Mesenchymal stem cell (in vitro differentiated cells and primary cell): ENCODE results near the gene CHIC2.
A peak's percentile ranks its signal among the peaks of the same experiment; 100 is the strongest.

Experiments
- DNase-seq: peaks from one replicate; pipeline ENCODE4 v3.0.0-alpha.2; 2013
- H2AFZ ChIP-seq: one replicate; pipeline ENCODE4 v1.6.1; 2013; ENCODE audit warnings: low read depth, mild to moderate bottlenecking, control low read depth, inconsistent platforms, low read length, moderate library complexity
- H2AK5ac ChIP-seq: 2 replicates; pipeline ENCODE4 v1.6.1; 2013; ENCODE audit warnings: low read length, moderate library complexity, mild to moderate bottlenecking, inconsistent platforms; ENCODE audit not compliant: severe bottlenecking
- H2BK120ac ChIP-seq: one replicate; pipeline ENCODE4 v1.6.1; 2013; ENCODE audit warnings: low read depth, mild to moderate bottlenecking, inconsistent platforms, low read length, moderate library complexity
- H2BK12ac ChIP-seq, 2 experiments: one replicate each; pipeline ENCODE4 v1.6.1; 2013; ENCODE audit warnings: inconsistent platforms in 2 of 2, low read length in 2 of 2, mild to moderate bottlenecking in 2 of 2, moderate library complexity in 2 of 2, control low read depth in 1 of 2
- H2BK15ac ChIP-seq: one replicate; pipeline ENCODE4 v1.6.1; 2013; ENCODE audit warnings: mild to moderate bottlenecking, low read depth, inconsistent platforms; ENCODE audit not compliant: poor library complexity, severe bottlenecking
- H2BK5ac ChIP-seq: 2 replicates; pipeline ENCODE4 v1.6.1; 2013; ENCODE audit warnings: low read depth, mild to moderate bottlenecking, low read length, control low read depth, inconsistent platforms; ENCODE audit not compliant: poor library complexity, severe bottlenecking
- H3K14ac ChIP-seq, 2 experiments: one replicate each; pipeline ENCODE4 v1.6.1; 2013; ENCODE audit warnings: inconsistent platforms in 2 of 2, low read length in 2 of 2, control low read depth in 1 of 2, mild to moderate bottlenecking in 1 of 2, moderate library complexity in 1 of 2
- H3K18ac ChIP-seq, 2 experiments: one replicate each; pipeline ENCODE4 v1.6.1; 2013; ENCODE audit warnings: inconsistent platforms in 2 of 2, low read length in 2 of 2, control low read depth in 1 of 2, low read depth in 1 of 2, mild to moderate bottlenecking in 1 of 2
- H3K23ac ChIP-seq, 2 experiments: one replicate each; pipeline ENCODE4 v1.6.1; 2013; ENCODE audit warnings: inconsistent platforms in 2 of 2, low read length in 2 of 2, mild to moderate bottlenecking in 2 of 2, moderate library complexity in 2 of 2, control low read depth in 1 of 2
- H3K27ac ChIP-seq: 2 replicates; pipeline ENCODE4 v1.5.1; 2013; ENCODE audit warnings: mild to moderate bottlenecking, moderate library complexity, low read length, control low read depth, inconsistent platforms; ENCODE audit not compliant: poor library complexity, severe bottlenecking
- H3K27me3 ChIP-seq, 2 experiments: 2 replicates each; pipeline versions ENCODE4 v1.6.1 to v1.7.0; 2013; ENCODE audit warnings: low read length in 2 of 2, mild to moderate bottlenecking in 2 of 2, moderate library complexity in 2 of 2, control low read depth in 1 of 2, inconsistent platforms in 1 of 2; ENCODE audit not compliant: control insufficient read depth in 1 of 2, insufficient read depth in 1 of 2
- H3K36me3 ChIP-seq, 2 experiments: 2 replicates each; pipeline versions ENCODE4 v1.6.1 to v1.7.0; 2013; ENCODE audit warnings: low read length in 2 of 2, control low read depth in 1 of 2, inconsistent platforms in 1 of 2, low read depth in 1 of 2, mild to moderate bottlenecking in 1 of 2; ENCODE audit not compliant: insufficient read depth in 2 of 2, control insufficient read depth in 1 of 2
- H3K4ac ChIP-seq, 2 experiments: one replicate each; pipeline ENCODE4 v1.6.1; 2013; ENCODE audit warnings: inconsistent platforms in 2 of 2, low read length in 2 of 2, mild to moderate bottlenecking in 2 of 2, moderate library complexity in 2 of 2, control low read depth in 1 of 2, low read depth in 1 of 2
- H3K4me1 ChIP-seq: 2 replicates; pipeline ENCODE4 v1.6.1; 2013; ENCODE audit warnings: low read depth, low read length, control low read depth; ENCODE audit not compliant: control insufficient read depth, insufficient read depth
- H3K4me2 ChIP-seq: 2 replicates; pipeline ENCODE4 v1.6.1; 2013; ENCODE audit warnings: low read length, mild to moderate bottlenecking, inconsistent platforms; ENCODE audit not compliant: poor library complexity, severe bottlenecking
- H3K4me3 ChIP-seq, 2 experiments: 2 replicates each; pipeline versions ENCODE4 v1.5.1 to v1.7.0; 2013; ENCODE audit warnings: low read length in 2 of 2, mild to moderate bottlenecking in 2 of 2, control low read depth in 1 of 2, low read depth in 1 of 2; ENCODE audit not compliant: insufficient read depth in 1 of 2
- H3K79me1 ChIP-seq: replicated peaks from 2 replicates; pipeline ENCODE4 v1.6.1; 2013; ENCODE audit warnings: mild to moderate bottlenecking, control low read depth, low read length, inconsistent platforms; ENCODE audit not compliant: poor library complexity, severe bottlenecking
- H3K9ac ChIP-seq: 2 replicates; pipeline ENCODE4 v1.7.0; 2013; ENCODE audit warnings: mild to moderate bottlenecking, low read length, moderate library complexity
- H3K9me3 ChIP-seq: 2 replicates; pipeline ENCODE4 v1.7.0; 2013; ENCODE audit warnings: mild to moderate bottlenecking, low read length; ENCODE audit not compliant: control insufficient read depth
- H4K8ac ChIP-seq: one replicate; pipeline ENCODE4 v1.6.1; 2013; ENCODE audit warnings: inconsistent platforms, mild to moderate bottlenecking, low read length, moderate library complexity
- H4K91ac ChIP-seq: one replicate; pipeline ENCODE4 v1.6.1; 2013; ENCODE audit warnings: mild to moderate bottlenecking, low read length, inconsistent platforms
- WGBS: methylation state at CpG from one replicate; pipeline ENCODE4 v1.1.7; 2013; ENCODE audit warnings: mixed read lengths; 5-methylcytosine and 5-hydroxymethylcytosine counted together

Gene CHIC2

DNA sequence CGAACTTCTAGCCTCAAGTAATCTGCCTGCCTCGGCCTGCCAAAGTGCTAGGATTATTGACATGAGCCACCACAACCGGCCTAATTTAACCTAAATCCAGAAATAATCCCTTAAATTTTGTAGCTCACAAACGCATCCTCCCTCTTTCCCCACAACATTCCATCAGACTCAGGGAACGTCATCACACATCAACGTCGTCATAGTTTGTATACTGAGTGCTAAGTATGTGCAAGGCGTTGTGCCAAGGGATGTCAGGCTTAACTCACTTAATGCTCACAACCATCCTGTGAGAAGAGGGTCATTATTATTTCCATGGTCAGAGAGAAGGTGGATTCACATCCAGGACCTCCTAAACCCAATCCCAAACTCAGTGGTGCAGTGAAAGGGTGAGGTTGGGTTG, 26.0 kb upstream of the CHIC2 start:
- H3K36me3 ChIP-seq: no peaks in the 10 kb centered on the region
- H3K4me3 ChIP-seq: peak overlapping the region in 1 of 2 experiments; percentile 88
- H3K9ac ChIP-seq: no peak overlapping the region
- H3K4me2 ChIP-seq: no peak overlapping the region
- H2BK15ac ChIP-seq: no peak overlapping the region
- H3K23ac ChIP-seq: no peak overlapping the region
- DNase-seq: no peak
- H4K91ac ChIP-seq: no peak overlapping the region
- H3K14ac ChIP-seq: no peak overlapping the region
- no peak overlapping the region for H2BK5ac ChIP-seq
- peaks cover 14% of the 10 kb centered on the region for H3K4me1 ChIP-seq
- no peak overlapping the region for H2AFZ ChIP-seq
- no peak overlapping the region for H2BK12ac ChIP-seq
- WGBS: 94% methylated on average over 3 of the region's 8 CpGs
- H3K79me1 ChIP-seq: no peaks in the 10 kb centered on the region
- no peaks in the 10 kb centered on the region for H3K9me3 ChIP-seq
- no peak overlapping the region for H3K18ac ChIP-seq
- no peak overlapping the region for H3K4ac ChIP-seq
- no peak overlapping the region for H3K27ac ChIP-seq
- H3K27me3 ChIP-seq: peaks cover 20 to 33% of the 10 kb centered on the region in 2 experiments
- H2BK120ac ChIP-seq: no peak overlapping the region
- no peak overlapping the region for H4K8ac ChIP-seq
- no peak overlapping the region for H2AK5ac ChIP-seq

DNA sequence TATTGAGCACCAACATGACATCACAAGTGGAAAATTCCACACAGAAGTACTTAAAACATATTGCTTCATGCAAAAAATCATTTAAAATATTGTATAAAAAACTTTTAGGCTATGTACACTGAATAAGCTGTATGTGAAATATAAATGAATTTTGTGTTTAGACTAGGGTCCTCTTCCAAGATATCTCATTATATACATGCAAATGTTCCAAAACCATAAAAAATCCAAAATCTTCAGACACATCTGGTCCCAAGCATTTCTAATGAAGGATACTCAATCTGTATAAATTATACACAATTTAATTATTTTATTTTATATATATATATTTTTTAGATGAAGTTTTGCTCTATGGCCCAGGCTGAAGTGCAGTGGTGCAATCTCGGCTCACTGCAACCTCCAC, 25.5 kb upstream of the CHIC2 start:
- Histone ChIP-seq H3K4ac (no peak overlapping the region), H3K18ac (no peak overlapping the region), H3K9ac (no peak overlapping the region), H3K4me1 (peaks cover 14% of the 10 kb centered on the region), H3K27ac (no peak overlapping the region), H3K36me3 (no peaks in the 10 kb centered on the region), H2AK5ac (no peak overlapping the region), H3K14ac (no peak overlapping the region), H4K91ac (no peak overlapping the region), H2BK15ac (no peak overlapping the region), H3K27me3 (peaks cover 15 to 27% of the 10 kb centered on the region in 2 experiments), H2BK12ac (no peak overlapping the region), H3K9me3 (no peaks in the 10 kb centered on the region), H2AFZ (no peak overlapping the region), H2BK120ac (no peak overlapping the region), H2BK5ac (no peak overlapping the region), H4K8ac (no peak overlapping the region), H3K23ac (no peak overlapping the region), H3K79me1 (no peaks in the 10 kb centered on the region), H3K4me2 (no peak overlapping the region), H3K4me3 (no peak overlapping the region)
- DNase-seq: no peak
- WGBS: 100% methylated on average over 1 of the region's 1 CpG

GRCh38 chr4:54085284-54085683, 20.9 kb upstream of the CHIC2 start:
- Histone ChIP-seq H2AFZ (no peak overlapping the region), H3K18ac (no peak overlapping the region), H3K4me1 (no peaks in the 10 kb centered on the region), H3K4me3 (no peak overlapping the region), H3K4ac (no peak overlapping the region), H3K9me3 (no peaks in the 10 kb centered on the region), H3K23ac (no peak overlapping the region), H4K91ac (no peak overlapping the region), H3K79me1 (no peaks in the 10 kb centered on the region), H2BK12ac (peak overlapping the region in 1 of 2 experiments; percentile 38), H2AK5ac (no peak overlapping the region), H3K4me2 (no peak overlapping the region), H3K27ac (peak overlapping the region; percentile 53), H3K9ac (peak overlapping the region; percentile 80), H3K36me3 (no peaks in the 10 kb centered on the region), H3K27me3 (no peaks in the 10 kb centered on the region), H2BK15ac (no peak overlapping the region), H4K8ac (no peak overlapping the region), H3K14ac (no peak overlapping the region), H2BK120ac (no peak overlapping the region), H2BK5ac (no peak overlapping the region)
- 55% methylated on average over 3 of the region's 3 CpGs for WGBS
- DNase-seq: peak; percentile 89

- H3K4me1 ChIP-seq: peaks cover 3% of the 10 kb centered on the region
- no peak overlapping the region for H3K14ac ChIP-seq
- no peak overlapping the region for H2AK5ac ChIP-seq
- no peak overlapping the region for H3K4me3 ChIP-seq
- peak overlapping the region; percentile 59 for H2BK5ac ChIP-seq
- no peak overlapping the region for H3K4ac ChIP-seq
- no peaks in the 10 kb centered on the region for H3K36me3 ChIP-seq
- no CpG with 5 or more reads among the region's 1 CpG for WGBS
- H3K9ac ChIP-seq: peak overlapping the region; percentile 42
- H3K27ac ChIP-seq: peak overlapping the region; percentile 87
- H4K8ac ChIP-seq: no peak overlapping the region
- no peak overlapping the region for H2BK120ac ChIP-seq
- H3K27me3 ChIP-seq: no peaks in the 10 kb centered on the region
- H3K23ac ChIP-seq: no peak overlapping the region
- no peak overlapping the region for H3K4me2 ChIP-seq
- H4K91ac ChIP-seq: no peak overlapping the region
- no peaks in the 10 kb centered on the region for H3K79me1 ChIP-seq
- DNase-seq: peak; percentile 98
- H3K9me3 ChIP-seq: no peaks in the 10 kb centered on the region
- H2BK15ac ChIP-seq: no peak overlapping the region
- H2AFZ ChIP-seq: no peak overlapping the region
- H3K18ac ChIP-seq: no peak overlapping the region
- no peak overlapping the region for H2BK12ac ChIP-seq
Measured at GRCh38 chr4:54082168-54082567, 17.8 kb upstream of the CHIC2 start.
